Fibroblast of mammary gland (primary cell): ENCODE results near the gene FABP1.

Experiments used
- DNase-seq: peaks from one replicate; pipeline ENCODE4 v3.0.0-alpha.2; 2010; ENCODE audit warnings: low read depth
- H3K4me3 ChIP-seq: 2 replicates; pipeline ENCODE4 v1.5.1; 2011; ENCODE audit warnings: low read depth, mild to moderate bottlenecking, low read length, moderate library complexity; ENCODE audit not compliant: control insufficient read depth
- TF ChIP-seq, protein P1 (sequence below): conservative IDR thresholded peaks from 2 replicates; pipeline ENCODE4 v1.5.1; 2011; ENCODE audit warnings: low read depth, low read length, inconsistent platforms; ENCODE audit not compliant: control insufficient read depth, insufficient read depth

FABP1 gene

DNA sequence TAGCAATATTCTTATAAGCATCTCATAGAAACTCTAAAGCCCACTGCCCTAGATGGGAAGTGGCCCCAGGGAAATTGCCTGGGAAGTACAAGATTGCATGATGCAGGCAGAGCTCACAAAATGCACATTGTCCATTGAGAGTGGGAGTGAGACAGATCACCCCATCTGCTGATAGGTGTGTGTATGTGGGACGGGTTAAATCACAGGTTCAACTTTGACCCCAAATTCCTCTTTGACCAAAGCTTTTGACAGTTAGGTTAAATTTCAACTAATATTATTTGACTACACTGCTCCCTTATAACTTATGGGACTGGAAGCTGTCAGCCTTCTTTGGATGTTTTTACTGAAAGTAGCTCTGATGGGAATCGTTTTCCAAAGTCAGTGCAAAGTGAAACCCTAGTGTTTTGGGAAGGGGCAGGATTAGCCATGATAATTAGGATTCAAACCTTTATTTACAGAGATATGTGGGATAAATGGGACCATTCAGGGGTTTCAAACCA lies 11.4 kb upstream of the FABP1 start:
- no peak overlapping the region for H3K4me3 ChIP-seq
- TF ChIP-seq, protein P1, sequence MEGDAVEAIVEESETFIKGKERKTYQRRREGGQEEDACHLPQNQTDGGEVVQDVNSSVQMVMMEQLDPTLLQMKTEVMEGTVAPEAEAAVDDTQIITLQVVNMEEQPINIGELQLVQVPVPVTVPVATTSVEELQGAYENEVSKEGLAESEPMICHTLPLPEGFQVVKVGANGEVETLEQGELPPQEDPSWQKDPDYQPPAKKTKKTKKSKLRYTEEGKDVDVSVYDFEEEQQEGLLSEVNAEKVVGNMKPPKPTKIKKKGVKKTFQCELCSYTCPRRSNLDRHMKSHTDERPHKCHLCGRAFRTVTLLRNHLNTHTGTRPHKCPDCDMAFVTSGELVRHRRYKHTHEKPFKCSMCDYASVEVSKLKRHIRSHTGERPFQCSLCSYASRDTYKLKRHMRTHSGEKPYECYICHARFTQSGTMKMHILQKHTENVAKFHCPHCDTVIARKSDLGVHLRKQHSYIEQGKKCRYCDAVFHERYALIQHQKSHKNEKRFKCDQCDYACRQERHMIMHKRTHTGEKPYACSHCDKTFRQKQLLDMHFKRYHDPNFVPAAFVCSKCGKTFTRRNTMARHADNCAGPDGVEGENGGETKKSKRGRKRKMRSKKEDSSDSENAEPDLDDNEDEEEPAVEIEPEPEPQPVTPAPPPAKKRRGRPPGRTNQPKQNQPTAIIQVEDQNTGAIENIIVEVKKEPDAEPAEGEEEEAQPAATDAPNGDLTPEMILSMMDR: no peak
- DNase-seq: no peak

DNA sequence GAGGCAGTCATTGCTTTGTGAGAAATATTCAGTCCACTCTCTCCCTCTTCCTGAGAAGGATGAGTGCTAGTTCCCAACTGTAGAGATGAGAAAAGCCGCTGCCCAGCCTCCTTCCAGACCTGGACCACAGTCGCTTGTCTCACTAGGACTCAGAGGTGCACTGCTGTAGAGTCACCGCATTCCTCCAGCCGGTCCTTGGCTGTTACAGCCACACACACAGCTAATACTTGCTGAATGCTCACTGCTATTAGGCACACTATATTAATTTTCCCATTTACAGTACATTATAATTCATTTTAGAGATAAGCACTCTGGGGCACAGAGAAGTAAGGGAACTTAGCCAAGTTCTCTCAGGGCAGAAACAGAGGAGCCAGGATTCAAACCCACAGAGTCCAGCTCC lies 10.0 kb upstream of the FABP1 start:
- DNase-seq: no peak
- no peak overlapping the region for H3K4me3 ChIP-seq
- TF ChIP-seq, protein P1: no peak

DNA sequence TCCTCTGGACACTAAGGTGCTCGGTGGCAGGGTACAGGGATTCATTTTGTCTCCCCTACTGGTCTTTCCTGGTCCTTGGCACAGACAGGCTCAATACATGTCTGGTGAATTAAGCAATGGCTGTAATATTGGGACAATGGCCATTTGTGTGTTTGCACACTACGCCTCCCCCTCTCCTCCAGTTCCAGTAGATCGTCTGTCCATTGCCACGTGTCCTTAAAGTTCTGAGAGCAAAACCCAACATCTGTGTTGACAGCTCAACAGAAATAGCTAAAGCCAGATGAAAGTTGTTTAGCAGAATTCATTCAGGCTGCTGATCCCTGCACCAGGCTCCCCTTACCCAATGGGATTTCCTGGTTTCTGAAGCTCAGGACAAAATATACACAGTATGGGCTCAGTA lies 9.0 kb upstream of the FABP1 start:
- TF ChIP-seq, protein P1: no peak
- no peak for DNase-seq
- H3K4me3 ChIP-seq: no peak overlapping the region

DNA sequence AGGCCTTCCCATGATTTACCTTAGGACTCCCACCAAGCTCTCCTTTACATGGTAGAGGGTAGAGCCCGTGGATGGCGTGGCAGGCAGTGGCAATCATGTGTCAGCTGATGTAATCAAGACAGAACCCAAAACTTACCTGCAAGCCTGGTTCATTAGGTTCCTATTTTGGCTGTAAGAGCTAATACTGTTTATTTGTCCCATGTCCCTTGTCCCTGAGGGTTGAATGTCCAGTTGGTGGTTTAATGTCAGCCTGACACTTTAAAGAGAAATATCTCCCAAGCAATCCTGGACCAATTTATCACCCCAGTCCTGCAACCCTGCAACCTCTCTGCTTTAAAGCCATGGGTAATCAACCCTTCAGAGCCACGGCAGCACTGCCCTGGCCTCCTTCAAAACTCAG lies 6.0 kb upstream of the FABP1 start:
- no peak for DNase-seq
- H3K4me3 ChIP-seq: no peak overlapping the region
- TF ChIP-seq, protein P1: no peak

DNA sequence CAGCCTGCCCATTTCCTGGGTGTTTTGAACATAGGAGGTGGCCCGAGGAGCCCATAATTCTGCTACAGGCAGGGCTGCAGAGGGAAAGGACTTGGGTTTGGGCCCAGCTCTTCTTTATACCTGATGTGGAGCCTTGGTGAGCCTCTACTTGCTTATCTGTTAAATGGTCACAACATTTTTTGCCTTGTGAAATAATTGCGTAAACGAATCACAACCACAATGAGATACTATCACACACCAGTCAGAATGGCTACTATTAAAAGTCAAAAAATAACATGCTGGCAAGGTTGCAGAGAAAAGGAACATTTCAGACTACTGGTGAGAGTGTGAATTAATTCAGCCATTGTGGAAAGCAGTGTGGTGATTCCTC lies 4.1 kb upstream of the FABP1 start:
- no peak for DNase-seq
- H3K4me3 ChIP-seq: no peak overlapping the region
- TF ChIP-seq, protein P1: no peak

DNA sequence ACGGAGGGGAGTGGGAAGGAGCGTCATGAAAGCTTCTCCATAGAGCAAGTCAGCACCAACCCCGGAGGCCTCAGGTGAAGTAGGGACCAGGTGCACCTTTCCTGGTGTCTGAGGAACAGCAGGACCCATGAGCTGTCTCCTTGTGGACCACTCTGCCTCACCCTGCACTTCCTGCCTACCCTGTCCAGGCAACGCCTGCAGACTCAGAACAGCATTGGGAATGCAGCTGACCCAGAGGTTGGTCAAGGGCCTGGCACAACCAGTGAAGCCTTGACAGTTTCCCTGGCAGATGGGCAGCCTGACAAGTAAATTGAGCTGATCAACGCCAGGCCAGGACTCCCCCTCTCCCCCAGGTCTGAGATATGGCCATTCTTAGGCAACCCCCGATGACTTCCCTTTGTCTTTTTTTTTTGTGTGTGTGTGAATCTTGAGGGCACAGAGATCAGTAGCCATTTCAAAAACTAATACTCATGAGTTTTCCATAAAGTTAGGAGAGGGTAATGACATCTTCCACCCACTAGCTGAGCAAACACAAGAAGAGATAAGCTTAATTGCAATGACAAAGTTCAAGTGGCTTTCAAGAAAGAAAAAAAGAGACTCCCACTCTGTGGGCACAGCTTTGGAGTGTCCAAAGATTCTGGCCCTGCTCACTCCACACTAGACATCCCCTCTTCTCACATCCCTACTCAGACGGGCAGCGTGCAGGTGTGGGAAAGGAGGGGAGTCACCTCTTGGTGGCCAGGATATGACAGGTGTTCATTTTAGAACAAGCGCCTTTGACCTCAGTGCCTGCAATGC lies 3.5 kb upstream of the FABP1 start:
- DNase-seq: no peak
- TF ChIP-seq, protein P1: no peak
- no peak overlapping the region for H3K4me3 ChIP-seq
